GM10266 (cell line): ENCODE results near the gene TMEM183A.
"Not testable (repeated sequence)": the region's sequence is repeated elsewhere in the genome, so short reads cannot be mapped to it uniquely, and the experiment has no call there.

Experiments
- DNase-seq: peaks from one replicate; pipeline ENCODE4 v3.0.0; 2012; ENCODE audit errors: extremely low spot score
- CTCF ChIP-seq: IDR thresholded peaks from 2 replicates; pipeline ENCODE4 v1.5.1; 2012; ENCODE audit warnings: mild to moderate bottlenecking, low read depth; ENCODE audit not compliant: control insufficient read depth, insufficient read depth; ENCODE audit errors: missing control alignments

Gene TMEM183A

GRCh38 chr1:203001986-203002385 lies 5.2 kb upstream of the TMEM183A start:
- no peak for TF ChIP-seq CTCF
- no peak for DNase-seq

GRCh38 chr1:203002951-203003350 lies 4.2 kb upstream of the TMEM183A start:
- DNase-seq: no peak
- TF ChIP-seq CTCF: no peak

- not testable (repeated sequence) for DNase-seq
Observed at GRCh38 chr1:203005395-203006142, 1.6 kb upstream of the TMEM183A start.

GRCh38 chr1:203009185-203009584 lies 2.0 kb downstream of the TMEM183A start:
- DNase-seq: no peak
- TF ChIP-seq CTCF: no peak

- DNase-seq: no peak
- no peak for TF ChIP-seq CTCF
Observed at GRCh38 chr1:203011582-203011981, 4.4 kb downstream of the TMEM183A start.

- no peak for DNase-seq
- TF ChIP-seq CTCF: no peak
Observed at GRCh38 chr1:203017061-203017460, 9.9 kb downstream of the TMEM183A start.

- no peak for TF ChIP-seq CTCF
- no peak for DNase-seq
Observed at GRCh38 chr1:203017692-203018091, 10.5 kb downstream of the TMEM183A start.

GRCh38 chr1:203022855-203023254 lies 15.7 kb downstream of the TMEM183A start:
- DNase-seq: not testable (repeated sequence)
